Activated naive CD8-positive, alpha-beta T cell treated with anti-CD3 and anti-CD28 coated beads, Interleukin-2, amount 50 U/mL, for 24 hours (primary cell): ENCODE data around the gene AGXT.
"Not testable (repeated sequence)": the region's sequence is repeated elsewhere in the genome, so short reads cannot be mapped to it uniquely, and the experiment has no call there.

ENCODE experiments used
- ATAC-seq: fragments of 150-1000 bp; cut with Tn5 transposase; one replicate; pipeline ENCODE4 v1.10.0; 2021
- DNase-seq: peaks from one replicate; pipeline ENCODE4 v3.0.0; 2021
- H3K27ac Mint-ChIP-seq: one replicate; pipeline ENCODE4 v1.8.0; 2021; ENCODE audit warnings: mild to moderate bottlenecking, mixed read lengths
- H3K27me3 Mint-ChIP-seq: one replicate; pipeline ENCODE4 v1.8.0; 2021; ENCODE audit warnings: mixed read lengths
- H3K36me3 Mint-ChIP-seq: one replicate; pipeline ENCODE4 v1.8.0; 2021; ENCODE audit warnings: low read depth, mixed read lengths
- H3K4me1 Mint-ChIP-seq: one replicate; pipeline ENCODE4 v1.8.0; 2021; ENCODE audit warnings: mixed read lengths
- H3K4me3 Mint-ChIP-seq: one replicate; pipeline ENCODE4 v1.8.0; 2021; ENCODE audit warnings: mild to moderate bottlenecking, moderate library complexity, mixed read lengths
- H3K9me3 Mint-ChIP-seq: one replicate; pipeline ENCODE4 v1.8.0; 2021; ENCODE audit warnings: mixed read lengths

AGXT gene

DNA sequence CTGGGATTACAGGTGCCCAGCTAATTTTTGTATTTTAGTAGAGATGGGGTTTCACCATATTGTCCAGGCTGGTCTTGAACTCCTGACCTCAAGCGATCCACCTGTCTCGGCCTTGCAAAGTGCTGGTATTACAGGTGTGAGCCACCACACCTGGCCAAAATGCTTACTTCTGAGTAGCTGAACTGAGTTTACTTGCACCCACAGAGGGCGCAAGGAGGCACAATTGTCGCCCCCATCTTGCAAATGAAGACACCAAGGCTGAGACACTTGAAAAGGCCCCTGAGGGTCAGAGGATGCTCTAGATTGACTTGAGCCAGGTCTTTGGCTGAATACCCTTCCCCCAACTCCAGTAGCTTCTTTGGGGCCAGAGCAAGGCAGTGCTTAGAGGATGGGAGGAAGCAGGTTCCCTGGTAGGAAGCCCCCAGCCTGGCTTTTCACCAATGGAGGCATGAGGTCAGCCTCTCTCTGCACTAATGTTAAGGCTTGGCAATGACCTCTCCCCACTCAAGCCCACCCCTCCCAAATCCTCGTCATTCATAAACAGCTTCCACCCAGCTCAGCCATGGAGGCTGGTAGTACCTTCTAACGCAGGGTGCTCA lies 34.1 kb upstream of the AGXT start:
- ATAC-seq (no peak), DNase-seq (no peak)
- Mint-ChIP-seq H3K4me1 (peaks cover 6% of the 10 kb centered on the region), H3K9me3 (no peaks in the 10 kb centered on the region), H3K4me3 (no peak overlapping the region), H3K36me3 (no peaks in the 10 kb centered on the region), H3K27me3 (peaks cover 10% of the 10 kb centered on the region), H3K27ac (peak overlapping the region; percentile 13)

DNA sequence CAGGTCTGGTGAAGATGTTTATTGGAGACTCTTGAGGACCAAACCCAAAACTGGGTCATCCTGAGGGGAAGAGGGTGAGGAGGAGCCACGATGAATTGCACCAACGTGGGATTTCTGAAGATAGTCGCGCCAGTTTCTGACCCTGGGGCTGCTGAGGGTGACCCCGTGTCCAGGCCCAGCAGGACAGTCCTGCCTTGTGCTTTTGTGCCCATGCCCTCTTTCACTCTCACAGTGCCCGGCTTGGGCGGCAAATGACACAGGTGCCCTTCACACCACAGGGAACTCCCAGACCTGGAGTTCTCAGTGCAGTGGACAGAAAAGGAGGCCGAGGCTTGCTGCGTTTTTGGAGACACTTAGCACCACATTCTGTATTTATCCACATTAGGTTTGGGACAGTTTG lies 33.1 kb upstream of the AGXT start:
- DNase-seq (no peak), ATAC-seq (no peak)
- no peaks in the 10 kb centered on the region for H3K36me3 Mint-ChIP-seq
- H3K27me3 Mint-ChIP-seq: peaks cover 5% of the 10 kb centered on the region
- H3K4me1 Mint-ChIP-seq: peaks cover 6% of the 10 kb centered on the region
- no peaks in the 10 kb centered on the region for H3K9me3 Mint-ChIP-seq
- no peak overlapping the region for H3K27ac Mint-ChIP-seq
- no peak overlapping the region for H3K4me3 Mint-ChIP-seq

DNA sequence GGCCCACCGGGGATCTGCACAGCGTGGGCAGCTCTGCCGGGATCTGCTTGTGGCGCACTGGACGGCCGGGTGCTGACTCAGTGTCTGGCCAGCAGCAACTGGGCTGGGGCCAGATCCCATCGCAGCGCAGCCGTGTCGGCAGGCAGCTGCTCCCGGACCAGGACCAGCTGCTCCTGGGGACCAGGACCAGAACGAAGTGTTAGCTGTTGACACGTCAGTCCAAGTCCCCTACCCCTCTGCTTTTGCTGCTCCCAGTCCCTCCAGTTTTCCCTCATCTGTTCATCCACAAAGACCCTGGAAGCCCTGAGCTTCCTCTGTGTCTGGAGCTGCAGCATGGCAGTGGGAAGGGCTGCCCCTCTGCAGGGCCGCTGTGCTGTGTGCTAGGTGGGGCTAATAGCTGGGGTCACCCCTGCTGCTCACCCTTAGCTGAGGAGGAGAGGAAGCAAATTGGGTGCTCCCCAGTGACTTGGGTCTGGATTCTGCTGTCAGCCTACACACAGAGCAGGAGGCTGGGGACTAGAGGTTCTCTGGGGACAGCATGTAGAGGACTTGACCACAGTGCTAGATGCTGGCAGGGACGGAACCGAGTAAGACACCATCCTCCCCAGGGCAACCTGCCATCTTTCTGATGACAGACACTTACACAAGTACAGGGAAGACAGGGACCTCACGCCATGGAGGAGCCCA lies 31.7 kb upstream of the AGXT start:
- H3K27me3 Mint-ChIP-seq: no peaks in the 10 kb centered on the region
- no peak overlapping the region for H3K4me3 Mint-ChIP-seq
- peaks cover under 1% of the 10 kb centered on the region for H3K4me1 Mint-ChIP-seq
- H3K9me3 Mint-ChIP-seq: no peaks in the 10 kb centered on the region
- no peak overlapping the region for H3K27ac Mint-ChIP-seq
- no peak for DNase-seq
- H3K36me3 Mint-ChIP-seq: no peaks in the 10 kb centered on the region
- ATAC-seq: no peak

DNA sequence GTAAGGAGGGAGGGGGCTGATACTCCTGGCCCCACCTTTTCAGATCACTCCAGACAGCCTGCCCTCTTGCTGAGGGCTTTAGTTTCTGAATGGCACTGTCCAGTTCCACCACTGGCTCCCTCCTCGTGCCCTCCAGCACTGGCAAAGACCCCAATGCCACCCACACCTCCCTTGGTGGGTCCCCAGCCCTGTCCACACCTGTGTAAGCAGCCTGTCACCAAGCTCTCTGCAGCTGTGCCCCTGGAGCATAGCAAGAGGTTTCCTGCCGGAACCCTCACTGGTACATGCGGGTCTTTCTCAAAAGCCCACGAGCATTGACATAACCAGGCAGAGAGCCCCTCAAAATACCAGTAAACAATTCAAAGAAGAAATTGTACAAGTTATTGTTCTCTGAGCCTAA lies 31.0 kb upstream of the AGXT start:
- H3K27ac Mint-ChIP-seq: no peak overlapping the region

DNA sequence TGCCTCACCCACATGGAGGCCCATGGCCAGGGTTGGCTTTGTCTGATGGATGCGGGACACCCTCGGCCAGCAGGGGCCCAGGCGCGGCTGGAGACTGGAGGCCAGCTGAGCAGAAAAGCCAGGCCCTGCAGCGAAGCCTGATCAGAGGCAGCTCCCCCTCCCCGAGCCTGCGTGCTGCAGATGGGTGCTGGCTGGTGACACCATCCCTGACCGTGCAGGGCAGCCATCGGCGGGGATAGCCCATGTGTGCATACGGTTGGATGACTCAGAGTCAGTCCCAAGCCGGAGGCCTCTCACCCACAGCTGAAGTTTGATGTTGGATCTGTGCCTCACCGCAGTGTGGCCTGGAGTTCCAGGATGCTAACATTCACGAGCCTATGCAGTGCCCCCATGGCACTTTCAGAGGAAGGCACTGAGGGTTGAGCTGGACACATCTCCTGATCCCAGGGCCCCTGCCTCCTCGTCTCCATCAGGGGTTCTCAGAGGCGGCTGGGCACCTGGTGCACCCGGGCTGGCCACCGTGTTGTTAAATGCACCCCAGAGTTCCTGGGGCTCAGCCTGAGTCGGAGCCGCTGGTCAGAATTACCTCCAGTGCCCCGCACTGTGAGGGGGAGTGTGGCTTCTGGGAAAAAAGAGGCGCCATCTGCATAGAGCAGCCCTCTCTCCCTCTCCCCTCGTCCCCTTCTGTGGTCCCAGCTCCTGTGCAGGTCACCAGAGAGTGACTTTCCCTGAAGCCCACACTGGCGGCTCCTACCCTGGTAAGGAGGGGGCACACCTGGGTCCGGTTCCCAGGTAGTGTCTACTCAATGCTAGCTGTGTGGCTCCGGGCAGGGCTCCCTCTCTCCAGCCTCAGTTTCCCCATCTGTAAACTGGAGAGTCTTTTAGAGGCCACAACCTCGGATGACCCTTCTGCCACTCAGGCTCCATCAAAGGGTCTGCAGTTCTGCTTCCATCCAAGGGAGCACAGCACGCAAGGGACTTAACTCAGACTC lies 29.2 kb upstream of the AGXT start:
- H3K36me3 Mint-ChIP-seq: no peaks in the 10 kb centered on the region
- DNase-seq: no peak
- ATAC-seq: no peak
- H3K27me3 Mint-ChIP-seq: peaks cover 3% of the 10 kb centered on the region
- H3K9me3 Mint-ChIP-seq: no peaks in the 10 kb centered on the region
- no peak overlapping the region for H3K27ac Mint-ChIP-seq
- no peaks in the 10 kb centered on the region for H3K4me1 Mint-ChIP-seq
- no peak overlapping the region for H3K4me3 Mint-ChIP-seq

More for the DNA sequence above, 31.0 kb upstream of the AGXT start:
- no peak for DNase-seq
- no peaks in the 10 kb centered on the region for H3K9me3 Mint-ChIP-seq
- no peaks in the 10 kb centered on the region for H3K36me3 Mint-ChIP-seq
- peaks cover 3% of the 10 kb centered on the region for H3K27me3 Mint-ChIP-seq
- no peaks in the 10 kb centered on the region for H3K4me1 Mint-ChIP-seq
- no peak for ATAC-seq
- no peak overlapping the region for H3K4me3 Mint-ChIP-seq

DNA sequence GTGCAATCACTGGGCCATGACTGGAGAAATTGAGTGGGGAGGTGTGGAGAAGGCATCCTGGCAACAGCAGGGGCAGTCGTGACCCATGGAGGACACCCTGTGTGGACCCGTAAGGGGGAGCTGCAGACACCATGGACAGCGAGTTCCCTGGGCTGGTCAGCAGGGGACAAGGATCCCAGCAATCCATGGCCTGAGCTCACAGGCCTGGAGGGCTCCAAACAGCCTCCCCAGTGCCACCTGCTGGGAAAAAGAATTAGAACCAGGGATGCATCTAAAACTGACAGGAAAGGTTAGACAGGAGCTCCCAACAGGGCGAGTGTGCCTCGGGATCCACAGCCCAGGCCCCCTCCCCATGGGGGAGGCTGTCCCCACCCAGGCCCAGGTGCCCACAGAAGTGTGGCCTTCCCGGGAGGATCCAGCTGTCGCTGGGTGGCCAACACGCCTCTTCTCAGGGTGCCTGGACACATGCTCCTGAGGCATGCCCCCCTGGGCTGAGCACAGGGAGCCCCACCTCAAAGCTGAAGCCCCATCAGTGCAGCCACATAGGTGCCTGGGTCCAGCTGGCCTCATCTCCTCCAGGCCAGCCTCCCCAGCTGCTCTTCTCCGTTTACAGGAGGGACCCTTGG lies 28.1 kb upstream of the AGXT start:
- ATAC-seq (peak; percentile 22), DNase-seq (peak; percentile 26)
- no peak overlapping the region for H3K27ac Mint-ChIP-seq
- H3K36me3 Mint-ChIP-seq: no peaks in the 10 kb centered on the region
- H3K9me3 Mint-ChIP-seq: peaks cover 5% of the 10 kb centered on the region
- no peak overlapping the region for H3K4me3 Mint-ChIP-seq
- peaks cover 3% of the 10 kb centered on the region for H3K27me3 Mint-ChIP-seq
- no peaks in the 10 kb centered on the region for H3K4me1 Mint-ChIP-seq

DNA sequence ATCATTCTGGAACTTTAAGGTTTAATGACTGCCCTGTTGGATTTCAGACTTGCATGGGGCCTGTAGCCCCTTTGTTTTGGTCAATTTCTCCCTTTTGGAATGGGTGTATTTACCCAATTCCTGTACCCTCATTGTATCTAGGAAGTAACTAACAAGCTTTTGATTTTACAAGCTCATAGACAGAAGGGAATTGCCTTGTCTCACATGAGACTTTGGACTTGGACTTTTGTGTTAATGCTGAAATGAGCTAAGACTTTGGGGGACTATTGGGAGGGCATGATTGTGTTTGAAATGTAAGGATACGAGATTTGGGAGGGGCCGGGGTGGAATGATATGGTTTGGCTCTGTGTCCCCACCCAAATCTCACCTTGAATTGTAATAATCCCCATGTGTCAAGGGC lies 22.3 kb upstream of the AGXT start:
- not testable (repeated sequence) for H3K27ac Mint-ChIP-seq, H3K36me3 Mint-ChIP-seq, DNase-seq, H3K9me3 Mint-ChIP-seq, H3K4me3 Mint-ChIP-seq, ATAC-seq, H3K4me1 Mint-ChIP-seq, H3K27me3 Mint-ChIP-seq

DNA sequence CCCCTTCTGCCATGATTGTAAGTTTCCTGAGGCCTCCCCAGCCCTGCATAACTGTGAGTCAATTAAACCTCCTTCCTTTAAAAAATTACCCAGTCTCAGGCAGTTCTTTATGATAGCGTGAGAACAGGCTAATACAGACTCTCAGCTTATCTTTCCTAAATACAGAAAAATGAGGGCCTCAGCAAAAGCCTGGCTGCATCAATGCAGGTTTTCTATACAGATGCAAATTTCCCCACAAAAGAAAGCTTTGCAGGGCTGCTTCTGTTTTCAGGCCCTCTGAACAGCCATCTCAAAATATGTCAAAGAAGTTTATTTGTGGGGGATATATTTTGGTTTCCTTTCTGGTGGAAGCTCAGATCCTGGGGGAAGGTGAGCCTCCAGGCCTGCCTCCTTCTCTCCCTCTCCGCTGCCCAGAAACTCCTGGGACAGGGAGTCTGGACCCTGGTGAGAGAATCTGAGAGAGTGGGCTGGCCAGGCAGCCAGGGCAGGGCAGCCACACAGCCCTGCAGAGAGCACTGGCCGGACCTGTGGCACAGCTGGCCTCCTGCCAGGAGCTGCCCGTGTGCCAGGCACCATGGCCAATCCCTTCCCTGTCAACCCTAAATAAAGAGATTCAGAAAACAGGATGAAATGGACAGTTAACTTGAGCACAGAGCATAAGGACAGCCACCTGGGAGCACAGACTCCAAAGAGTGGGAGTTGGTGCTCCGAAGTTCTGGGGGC lies 21.6 kb upstream of the AGXT start:
- peaks cover 5% of the 10 kb centered on the region for H3K9me3 Mint-ChIP-seq
- DNase-seq (no peak), ATAC-seq (no peak)
- no peaks in the 10 kb centered on the region for H3K4me1 Mint-ChIP-seq
- no peak overlapping the region for H3K4me3 Mint-ChIP-seq
- no peaks in the 10 kb centered on the region for H3K36me3 Mint-ChIP-seq
- H3K27ac Mint-ChIP-seq: no peak overlapping the region
- peaks cover 3% of the 10 kb centered on the region for H3K27me3 Mint-ChIP-seq

DNA sequence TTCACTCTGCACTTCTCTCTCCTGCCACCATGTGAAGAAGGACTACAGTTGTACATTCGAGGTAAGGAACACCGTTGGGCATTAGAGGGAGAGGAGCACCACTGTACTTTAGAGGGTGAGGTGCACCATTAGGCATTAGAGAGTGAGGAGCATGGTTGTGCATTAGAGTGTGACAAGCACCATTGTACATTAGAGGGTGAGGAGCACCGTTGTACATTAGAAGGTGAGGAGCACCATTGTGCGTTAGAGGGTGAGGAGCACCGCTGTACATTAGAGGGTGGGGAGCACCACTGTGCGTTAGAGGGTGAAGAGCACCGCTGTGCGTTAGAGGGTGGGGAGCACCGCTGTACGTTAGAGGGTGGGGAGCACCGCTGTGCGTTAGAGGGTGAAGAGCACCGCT lies 20.8 kb upstream of the AGXT start:
- DNase-seq (no peak), ATAC-seq (no peak)
- Mint-ChIP-seq H3K27me3 (no peaks in the 10 kb centered on the region), H3K27ac (no peak overlapping the region), H3K36me3 (no peaks in the 10 kb centered on the region), H3K9me3 (peaks cover 5% of the 10 kb centered on the region), H3K4me1 (no peaks in the 10 kb centered on the region), H3K4me3 (no peak overlapping the region)

DNA sequence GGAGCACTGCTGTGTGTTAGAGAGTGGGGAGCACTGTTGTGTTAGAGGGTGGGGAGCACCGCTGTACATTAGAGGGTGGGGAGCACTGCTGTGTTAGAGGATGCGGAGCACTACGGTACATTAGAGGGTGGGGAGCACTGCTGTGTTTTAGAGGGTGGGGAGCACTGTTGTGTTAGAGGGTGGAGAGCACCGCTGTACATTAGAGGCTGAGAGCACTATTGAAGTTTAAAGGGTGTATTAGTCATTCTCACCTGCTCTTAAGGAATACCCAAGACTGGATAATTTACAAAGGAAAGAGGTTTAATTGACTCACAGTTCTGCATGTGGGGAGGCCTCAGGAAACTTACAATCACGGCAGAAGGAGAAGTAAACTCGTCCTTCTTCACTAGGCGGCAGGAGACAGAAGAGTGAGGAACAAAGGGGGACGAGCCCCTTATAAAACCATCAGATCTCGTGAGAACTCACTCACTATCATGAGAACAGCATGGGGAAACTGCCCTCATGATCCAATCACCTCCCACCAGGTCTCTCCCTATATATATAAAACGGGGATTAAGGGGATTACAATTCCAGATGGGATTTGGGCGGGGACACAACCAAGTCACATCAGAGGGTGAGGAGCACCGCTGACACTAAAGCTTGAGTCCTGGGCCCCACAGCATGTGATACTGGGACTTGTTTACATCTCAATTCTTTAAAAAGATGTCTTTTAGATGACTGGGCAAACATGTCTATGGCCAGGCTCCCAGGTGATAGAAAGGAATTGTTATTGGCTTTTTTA lies 19.5 kb upstream of the AGXT start:
- H3K4me1 Mint-ChIP-seq: no peaks in the 10 kb centered on the region
- no peak overlapping the region for H3K4me3 Mint-ChIP-seq
- no peak for ATAC-seq
- peaks cover 6% of the 10 kb centered on the region for H3K9me3 Mint-ChIP-seq
- no peak overlapping the region for H3K27ac Mint-ChIP-seq
- H3K27me3 Mint-ChIP-seq: no peaks in the 10 kb centered on the region
- no peak for DNase-seq
- H3K36me3 Mint-ChIP-seq: no peaks in the 10 kb centered on the region

DNA sequence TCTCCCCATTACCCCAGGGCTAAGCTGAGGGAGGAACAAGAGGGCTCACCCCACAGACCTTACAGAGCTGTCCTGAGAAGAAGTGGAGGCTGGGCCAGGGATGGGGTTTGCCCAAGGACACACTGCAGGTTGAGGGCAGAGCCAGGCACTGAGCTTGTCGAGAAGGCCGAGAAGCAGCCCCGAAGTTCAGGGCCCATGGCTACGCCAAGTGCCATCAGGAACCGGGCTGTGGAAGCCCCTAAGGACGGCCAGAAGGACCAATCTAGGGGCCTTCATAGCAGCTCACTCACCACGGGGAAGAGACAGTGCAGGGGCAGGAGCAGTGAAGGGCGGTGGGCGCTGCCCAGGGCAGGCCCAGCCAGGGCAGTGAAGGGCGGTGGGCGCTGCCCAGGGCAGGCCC lies 18.6 kb upstream of the AGXT start:
- no peak for ATAC-seq

DNA sequence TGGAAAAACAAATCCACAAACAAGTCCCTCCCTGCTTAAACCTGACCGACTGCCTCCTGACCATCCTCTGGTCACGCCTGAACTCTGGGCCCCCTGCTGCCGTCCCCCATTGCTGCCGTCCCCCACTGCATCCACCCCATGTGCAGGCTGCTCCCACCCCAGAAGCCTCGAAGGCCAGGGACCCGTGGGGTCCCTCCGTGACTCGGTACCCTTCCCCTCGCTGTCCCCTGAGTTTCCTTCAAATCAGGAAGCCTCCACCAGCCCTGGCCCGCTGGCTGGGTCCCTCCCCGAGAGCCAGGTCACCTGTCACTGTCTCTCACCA lies 17.9 kb upstream of the AGXT start:
- DNase-seq (no peak), ATAC-seq (no peak)
- no peak overlapping the region for H3K4me3 Mint-ChIP-seq
- no peaks in the 10 kb centered on the region for H3K27me3 Mint-ChIP-seq
- H3K36me3 Mint-ChIP-seq: no peaks in the 10 kb centered on the region
- no peaks in the 10 kb centered on the region for H3K4me1 Mint-ChIP-seq
- H3K27ac Mint-ChIP-seq: no peak overlapping the region
- peaks cover 9% of the 10 kb centered on the region for H3K9me3 Mint-ChIP-seq

More for the DNA sequence above, 18.6 kb upstream of the AGXT start:
- H3K9me3 Mint-ChIP-seq: peaks cover 11% of the 10 kb centered on the region
- no peak for DNase-seq
- H3K4me3 Mint-ChIP-seq: no peak overlapping the region
- no peaks in the 10 kb centered on the region for H3K27me3 Mint-ChIP-seq
- H3K36me3 Mint-ChIP-seq: no peaks in the 10 kb centered on the region
- no peaks in the 10 kb centered on the region for H3K4me1 Mint-ChIP-seq
- no peak overlapping the region for H3K27ac Mint-ChIP-seq

DNA sequence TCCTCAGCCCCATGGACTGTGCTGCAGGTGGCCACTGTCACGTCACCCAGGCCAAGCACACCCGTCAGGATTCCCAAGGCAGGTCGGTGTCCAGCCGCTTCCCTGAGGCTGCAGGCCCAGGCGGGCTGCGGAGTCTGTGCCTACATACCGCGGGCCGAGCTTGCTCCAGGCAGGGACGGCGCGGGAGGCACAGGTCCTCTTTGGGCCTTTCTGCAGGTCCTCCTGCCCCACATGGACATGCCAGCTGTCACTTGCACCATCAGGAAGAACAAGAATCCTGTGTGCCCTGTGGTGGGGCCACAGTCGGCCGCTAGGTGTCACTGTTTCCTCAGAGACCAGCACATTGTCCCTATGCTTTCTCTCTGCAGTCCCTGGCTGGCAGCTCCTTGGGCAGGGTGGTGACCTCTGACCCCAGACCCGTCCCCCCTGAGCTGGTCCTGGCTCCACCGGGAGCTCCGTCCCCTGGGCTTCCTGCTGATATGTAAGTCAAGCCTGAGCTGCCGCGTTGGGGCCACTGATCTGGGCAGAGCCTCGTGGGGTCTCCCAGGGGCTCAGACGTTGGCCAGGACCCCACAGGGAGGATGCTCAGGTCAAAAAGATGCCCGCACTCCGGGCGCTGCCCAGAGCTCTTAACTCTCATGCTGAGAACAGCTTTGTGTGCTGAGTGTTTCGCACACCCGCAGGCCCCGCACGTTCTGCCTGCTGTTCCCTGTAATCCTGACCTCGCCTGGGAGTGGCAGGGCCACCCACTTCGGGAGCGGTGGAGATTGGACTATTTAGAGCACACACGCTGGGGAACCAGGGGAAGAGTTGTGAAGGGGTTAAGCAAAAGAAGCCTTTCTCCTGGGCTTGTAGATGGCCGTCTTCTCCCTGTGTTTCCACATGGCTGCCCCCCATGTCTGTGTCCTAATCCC lies 17.3 kb upstream of the AGXT start:
- peak; percentile 90 for ATAC-seq
- Mint-ChIP-seq H3K27ac (no peak overlapping the region), H3K36me3 (no peaks in the 10 kb centered on the region), H3K4me3 (no peak overlapping the region), H3K4me1 (no peaks in the 10 kb centered on the region), H3K9me3 (peaks cover 9% of the 10 kb centered on the region), H3K27me3 (no peaks in the 10 kb centered on the region)
- DNase-seq: peak; percentile 85
